NOMO-1 treated with DMSO at 0.1 percent for 48 hours (cell line): Measurements from ENCODE around the gene PRRT4.

Source experiments
- DNase-seq: peaks from one replicate; lab custom pipeline; 2025; ENCODE audit not compliant: unreplicated experiment; lab: John Stamatoyannopoulos, UW

Gene PRRT4

GRCh38 chr7:128395748-128396147 lies 34.3 kb upstream of the PRRT4 start:
- DNase-seq: no peak

GRCh38 chr7:128394904-128395496 lies 33.5 kb upstream of the PRRT4 start:
- no peak for DNase-seq

GRCh38 chr7:128393526-128394330 lies 32.2 kb upstream of the PRRT4 start:
- DNase-seq: no peak

- no peak for DNase-seq
These were observed 31.2 kb upstream of the PRRT4 start for GRCh38 chr7:128392446-128393327.

- DNase-seq: no peak
These were observed 30.3 kb upstream of the PRRT4 start for GRCh38 chr7:128391805-128392204.

- no peak for DNase-seq
These were observed 29.5 kb upstream of the PRRT4 start for GRCh38 chr7:128390871-128391565.

- no peak for DNase-seq
These were observed 28.3 kb upstream of the PRRT4 start for GRCh38 chr7:128389618-128390329.

GRCh38 chr7:128389085-128389617 lies 27.7 kb upstream of the PRRT4 start:
- no peak for DNase-seq

GRCh38 chr7:128388145-128388485 lies 26.6 kb upstream of the PRRT4 start:
- DNase-seq: no peak

- peak; percentile 13 for DNase-seq
These were observed 26.0 kb upstream of the PRRT4 start for GRCh38 chr7:128387216-128388144.

- DNase-seq: no peak
These were observed 24.8 kb upstream of the PRRT4 start for GRCh38 chr7:128385988-128386925.

- DNase-seq: no peak
These were observed 23.2 kb upstream of the PRRT4 start for GRCh38 chr7:128384726-128385125.

- DNase-seq: no peak
These were observed 22.3 kb upstream of the PRRT4 start for GRCh38 chr7:128383776-128384175.

GRCh38 chr7:128381161-128381821 lies 19.8 kb upstream of the PRRT4 start:
- peak; percentile 35 for DNase-seq

GRCh38 chr7:128380483-128381106 lies 19.1 kb upstream of the PRRT4 start:
- DNase-seq: no peak

GRCh38 chr7:128379900-128380479 lies 18.5 kb upstream of the PRRT4 start:
- no peak for DNase-seq

- DNase-seq: no peak
These were observed 17.1 kb upstream of the PRRT4 start for GRCh38 chr7:128378637-128379036.
